Activated T-cell treated with anti-CD3 and anti-CD28 coated beads, Interleukin-2, amount 50 U/mL, for 48 hours (primary cell): Measurements from ENCODE around the gene ADAT1.

Experiments
- DNase-seq, 2 experiments: peaks; one replicate each; pipeline ENCODE4 v3.0.0-alpha.2; 2020

Gene ADAT1

GRCh38 chr16:75572864-75573542, 50.1 kb downstream of the ADAT1 start:
- no peak for DNase-seq

DNA sequence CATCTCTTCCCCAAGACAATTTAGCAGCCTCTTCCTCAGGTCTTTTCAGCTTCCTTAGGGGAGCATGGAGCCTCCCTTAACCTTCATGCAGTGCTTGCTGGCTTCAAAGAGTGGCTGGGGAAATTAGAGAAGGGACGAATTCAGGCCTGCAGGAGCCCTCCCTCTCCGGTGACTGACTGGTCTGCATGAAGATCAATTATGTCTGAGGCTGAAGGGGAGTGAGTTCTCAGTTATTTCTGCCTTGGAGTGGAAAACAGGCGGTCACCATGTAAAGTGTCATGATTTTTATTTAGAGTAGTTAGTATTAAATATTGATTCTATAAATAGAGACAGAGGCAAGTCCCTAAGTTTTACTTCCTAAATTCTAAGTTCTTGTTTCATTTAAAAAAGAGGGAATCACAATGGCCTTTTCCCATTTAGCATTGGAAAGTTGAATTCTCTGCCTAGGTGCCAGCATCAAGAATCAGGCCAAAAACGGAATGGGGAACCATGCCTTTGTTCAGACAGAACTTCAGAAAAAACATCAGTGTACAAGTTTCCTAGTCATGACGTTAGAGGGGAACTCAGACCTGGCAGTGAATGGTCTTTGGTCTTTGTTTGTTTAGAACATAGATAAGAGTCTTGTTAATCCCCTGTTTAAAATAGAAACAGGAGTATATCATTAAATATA, 52.5 kb downstream of the ADAT1 start:
- no peak for DNase-seq

DNA sequence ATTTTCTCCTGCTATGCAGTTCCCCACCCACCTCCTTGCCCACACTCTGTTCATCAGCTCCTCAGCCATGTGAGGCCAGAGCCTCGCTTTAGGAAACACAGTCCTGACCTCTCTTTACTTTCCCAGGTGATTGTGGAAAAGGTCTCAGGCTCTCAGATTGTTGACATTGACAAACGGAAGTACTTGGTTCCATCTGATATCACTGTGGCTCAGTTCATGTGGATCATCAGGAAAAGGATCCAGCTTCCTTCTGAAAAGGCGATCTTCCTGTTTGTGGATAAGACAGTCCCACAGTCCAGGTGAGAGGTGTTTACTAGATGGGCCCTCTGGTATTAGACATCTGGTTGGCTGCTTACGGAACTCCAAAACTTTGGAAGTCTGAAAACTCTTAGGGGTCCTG, 55.2 kb downstream of the ADAT1 start:
- DNase-seq = no peak

DNA sequence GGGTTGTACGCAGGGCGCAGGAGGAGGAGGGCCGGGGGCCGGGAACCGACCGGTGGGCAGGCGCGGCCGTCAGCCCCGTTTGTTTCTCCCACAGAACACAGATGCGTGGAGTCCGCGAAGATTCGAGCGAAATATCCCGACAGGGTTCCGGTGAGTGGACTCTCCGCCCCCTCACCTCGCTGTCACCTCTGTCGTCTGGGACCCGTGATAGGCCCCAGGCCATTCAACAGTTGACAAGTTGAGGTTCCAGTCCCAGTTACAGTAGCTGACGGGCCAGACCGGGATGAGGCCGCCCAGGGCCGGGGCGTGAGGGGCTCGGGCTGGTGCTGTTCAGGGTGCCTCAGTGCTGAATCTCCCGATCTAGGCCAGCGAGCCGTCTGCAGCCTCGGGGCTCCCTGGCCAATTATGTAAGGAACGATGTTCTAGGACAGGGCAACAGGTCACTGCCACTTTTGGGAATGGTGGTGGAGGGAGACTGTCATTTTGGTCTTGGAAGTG, 56.3 kb downstream of the ADAT1 start:
- peak; percentile 34 to 43 for DNase-seq

- DNase-seq = peak; percentile 93 to 94
Observed at GRCh38 chr16:75566040-75566757, 56.9 kb downstream of the ADAT1 start, which contains the start of gene GABARAPL2. GABARAPL2 (plus strand) TSS chr16:75566379; CDS start chr16:75566487, 108 bp downstream.

DNA sequence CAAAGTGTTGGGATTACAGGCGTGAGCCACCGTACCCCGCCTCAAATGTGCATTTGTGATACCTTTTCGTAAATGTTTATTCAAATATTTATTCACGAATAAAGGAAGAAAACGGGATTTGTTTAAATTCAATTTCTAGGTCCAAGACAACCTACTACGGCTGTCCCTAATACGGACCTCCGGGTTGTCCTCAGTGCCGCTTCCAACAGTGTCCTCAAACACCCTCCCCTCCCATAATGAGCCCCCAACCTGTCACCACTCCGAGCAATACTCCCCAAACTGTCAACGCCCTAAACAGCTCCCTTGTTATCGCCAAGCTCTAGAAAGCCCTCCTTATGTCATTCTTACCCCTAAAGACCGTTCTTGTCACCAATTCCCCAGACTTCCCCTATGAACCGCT, 57.4 kb downstream of the ADAT1 start:
- DNase-seq = no peak

GRCh38 chr16:75559564-75560372, 63.3 kb downstream of the ADAT1 start:
- DNase-seq = no peak

GRCh38 chr16:75558846-75559401, 64.2 kb downstream of the ADAT1 start:
- DNase-seq = no peak

DNA sequence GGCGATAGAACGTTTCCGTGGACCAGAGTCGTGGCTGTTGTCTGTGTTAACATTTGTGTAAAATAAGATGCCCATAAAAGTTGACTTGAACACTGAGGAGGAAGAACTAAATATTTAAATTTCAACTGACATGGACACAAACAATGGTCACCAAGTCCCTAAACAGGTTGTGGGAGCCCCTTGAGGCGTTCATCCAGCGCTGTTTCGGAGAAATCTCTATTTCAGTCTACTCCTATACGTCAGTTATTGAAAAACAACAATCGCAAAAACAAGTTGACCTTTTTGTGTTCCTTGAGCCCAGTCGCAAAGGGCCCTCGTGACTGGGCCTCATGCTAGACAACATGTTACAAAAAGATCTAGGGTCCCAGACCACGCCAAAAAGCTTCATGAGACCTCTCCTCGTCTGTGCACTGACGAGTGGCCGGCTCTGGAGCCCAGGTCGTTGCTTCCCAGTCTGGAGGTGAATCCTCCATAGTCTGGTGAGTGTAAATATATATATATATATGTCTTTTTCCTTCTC, 66.6 kb downstream of the ADAT1 start:
- no peak for DNase-seq

- peak; percentile 97 to 98 for DNase-seq
Observed at GRCh38 chr16:75555707-75556430, 67.2 kb downstream of the ADAT1 start, which contains the start of gene TMEM231. TMEM231 (minus strand) TSS chr16:75556252; CDS start chr16:75556209, 43 bp downstream.

- DNase-seq = peak in 1 of 2 experiments; percentile 42
Observed at GRCh38 chr16:75555213-75555706, 67.8 kb downstream of the ADAT1 start.

GRCh38 chr16:75552951-75553350, 70.1 kb downstream of the ADAT1 start:
- no peak for DNase-seq

DNA sequence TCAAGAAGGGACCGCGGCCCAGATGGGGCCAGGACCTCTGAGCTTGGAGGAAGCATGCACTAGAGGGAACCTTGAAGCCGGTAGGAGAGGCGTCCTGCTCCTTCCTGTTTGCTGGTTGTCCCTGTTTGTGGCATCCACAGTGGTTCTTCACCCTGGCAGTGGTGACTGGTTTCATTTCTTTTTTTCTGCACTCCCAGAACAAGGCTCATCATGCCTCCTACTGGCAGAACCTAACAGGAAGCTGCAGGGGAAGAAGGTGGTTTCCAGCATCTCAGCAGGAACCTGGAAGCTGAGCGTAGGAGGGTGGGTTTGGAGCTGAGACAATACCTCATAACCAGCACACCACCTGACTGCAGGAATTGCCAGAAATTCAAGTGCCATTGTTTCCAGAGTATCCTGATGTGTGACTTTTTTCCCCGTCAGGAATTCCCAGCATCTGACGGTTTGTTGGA, 72.8 kb downstream of the ADAT1 start:
- peak; percentile 31 to 37 for DNase-seq
